HEK293T (cell line): ENCODE results near the gene FTO.

Source experiments
- CTCF ChIA-PET: fragments of 350-600 bp; formaldehyde crosslinking; extraction: SDS; loops from one replicate; lab custom pipeline; 2021; ENCODE audit warnings: antibody characterized with exemption, inconsistent platforms; lab: Yijun Ruan, JAX
- POLR2A ChIA-PET: fragments of 350-600 bp; formaldehyde crosslinking; extraction: SDS; loops from one replicate; lab custom pipeline; 2020; ENCODE audit warnings: antibody characterized with exemption, inconsistent platforms; lab: Yijun Ruan, JAX
- DNase-seq: peaks from one replicate; pipeline ENCODE4 v3.0.0; 2012; ENCODE audit warnings: mixed read lengths; ENCODE audit errors: extremely low spot score
- ARNT ChIP-seq: fragments of 450-650 bp; IDR thresholded peaks from 2 replicates; pipeline ENCODE4 v1.6.1; 2017; ENCODE audit warnings: mild to moderate bottlenecking
- BHLHE40 ChIP-seq: fragments of 450-650 bp; IDR thresholded peaks from 2 replicates; pipeline ENCODE4 v1.6.1; 2016; ENCODE audit warnings: mild to moderate bottlenecking, moderate library complexity, borderline replicate concordance
- CTBP1 ChIP-seq: fragments of 450-650 bp; IDR thresholded peaks from 2 replicates; pipeline ENCODE4 v1.6.1; 2016; ENCODE audit warnings: borderline replicate concordance
- ELF4 ChIP-seq: fragments of 450-650 bp; IDR thresholded peaks from 2 replicates; pipeline ENCODE4 v1.6.1; 2017; ENCODE audit warnings: antibody characterized with exemption
- FOXA1 ChIP-seq: fragments of 450-650 bp; IDR thresholded peaks from 2 replicates; pipeline ENCODE4 v1.6.1; 2016; ENCODE audit warnings: mild to moderate bottlenecking
- FOXK2 ChIP-seq: fragments of 450-650 bp; IDR thresholded peaks from 2 replicates; pipeline ENCODE4 v1.6.1; 2016; ENCODE audit warnings: mild to moderate bottlenecking
- FOXM1 ChIP-seq: fragments of 450-650 bp; IDR thresholded peaks from 2 replicates; pipeline ENCODE4 v1.6.1; 2017; ENCODE audit warnings: mild to moderate bottlenecking, borderline replicate concordance
- HDGF ChIP-seq: fragments of 450-650 bp; IDR thresholded peaks from 2 replicates; pipeline ENCODE4 v1.6.1; 2017; ENCODE audit warnings: antibody characterized with exemption, borderline replicate concordance
- L3MBTL2 ChIP-seq: fragments of 450-650 bp; conservative IDR thresholded peaks from 2 replicates; pipeline ENCODE4 v1.6.1; 2016; ENCODE audit warnings: mild to moderate bottlenecking
- LEF1 ChIP-seq: fragments of 450-650 bp; IDR thresholded peaks from 2 replicates; pipeline ENCODE4 v1.6.1; 2017; ENCODE audit warnings: mild to moderate bottlenecking, borderline replicate concordance
- NFRKB ChIP-seq: fragments of 450-650 bp; IDR thresholded peaks from 2 replicates; pipeline ENCODE4 v1.6.1; 2016; ENCODE audit warnings: mild to moderate bottlenecking, moderate library complexity
- PKNOX1 ChIP-seq: fragments of 450-650 bp; IDR thresholded peaks from 2 replicates; pipeline ENCODE4 v1.6.1; 2016
- SP1 ChIP-seq: fragments of 450-650 bp; IDR thresholded peaks from 2 replicates; pipeline ENCODE4 v1.6.1; 2017
- SUZ12 ChIP-seq: fragments of 450-650 bp; IDR thresholded peaks from 2 replicates; pipeline ENCODE4 v1.6.1; 2016; ENCODE audit warnings: mild to moderate bottlenecking
- TARDBP ChIP-seq: fragments of 450-650 bp; IDR thresholded peaks from 2 replicates; pipeline ENCODE4 v1.6.1; 2016
- ZNF384 ChIP-seq: fragments of 450-650 bp; IDR thresholded peaks from 2 replicates; pipeline ENCODE4 v1.6.1; 2016

The FTO gene

GRCh38 chr16:54040975-54041374, 337.0 kb downstream of the FTO start:
- POLR2A ChIA-PET, result no interaction called here
- DNase-seq, result no peak
- CTCF ChIA-PET, result no interaction called here
- no peak for TF ChIP-seq SUZ12
- no peak for TF ChIP-seq TARDBP
- no peak for TF ChIP-seq FOXM1
- no peak for TF ChIP-seq LEF1
- no peak for TF ChIP-seq HDGF
- no peak for TF ChIP-seq PKNOX1
- TF ChIP-seq FOXK2, result no peak
- no peak for TF ChIP-seq L3MBTL2
- no peak for TF ChIP-seq NFRKB
- TF ChIP-seq CTBP1, result no peak
- TF ChIP-seq BHLHE40, result no peak
- no peak for TF ChIP-seq ELF4
- no peak for TF ChIP-seq ZNF384
- no peak for TF ChIP-seq FOXA1
- TF ChIP-seq SP1, result no peak
- TF ChIP-seq ARNT, result no peak

- ChIA-PET POLR2A (no interaction called here), CTCF (interaction anchor here (0.6 kb wide), 1 partner anchor 1251 kb away, joined by 3 read pairs; no protein-coding TSS in a partner anchor)
- DNase-seq, result no peak
- TF ChIP-seq SP1 (no peak), ARNT (no peak), PKNOX1 (peak; percentile 58; the same call in 1 of the 2 replicates), LEF1 (no peak), BHLHE40 (no peak), L3MBTL2 (peak; percentile 45; the same call in 1 of the 2 replicates), FOXA1 (no peak), HDGF (no peak)
These were observed 344.9 kb downstream of the FTO start for GRCh38 chr16:54048586-54049495.

GRCh38 chr16:54049591-54050458, 345.9 kb downstream of the FTO start:
- TF ChIP-seq ZNF384, result no peak
- no peak for TF ChIP-seq NFRKB
- no peak for TF ChIP-seq ELF4
- TF ChIP-seq LEF1, result no peak
- no peak for TF ChIP-seq L3MBTL2
- no peak for TF ChIP-seq CTBP1
- no peak for TF ChIP-seq BHLHE40
- no peak for TF ChIP-seq TARDBP
- no peak for TF ChIP-seq HDGF
- no peak for TF ChIP-seq FOXA1
- TF ChIP-seq PKNOX1, result no peak
- TF ChIP-seq SUZ12, result no peak
- no peak for TF ChIP-seq SP1
- no peak for DNase-seq
- CTCF ChIA-PET, result interaction anchor here (0.8 kb wide), 1 partner anchor 10 kb away, joined by 3 read pairs; no protein-coding TSS in a partner anchor
- POLR2A ChIA-PET, result no interaction called here

GRCh38 chr16:54050459-54051210, 346.7 kb downstream of the FTO start:
- DNase-seq, result peak; percentile 26
- ChIA-PET POLR2A (interaction anchor here (0.7 kb wide), 1 partner anchor 95 kb away, joined by 3 read pairs; no protein-coding TSS in a partner anchor), CTCF (interaction anchor here (0.8 kb wide), 1 partner anchor 9 kb away, joined by 3 read pairs; no protein-coding TSS in a partner anchor)
- TF ChIP-seq PKNOX1, result peak; percentile 56
- TF ChIP-seq CTBP1, result peak; percentile 74
- TF ChIP-seq BHLHE40, result no peak
- no peak for TF ChIP-seq NFRKB
- TF ChIP-seq ELF4, result no peak
- no peak for TF ChIP-seq HDGF
- peak; percentile 72 for TF ChIP-seq ZNF384
